Measurements from ENCODE around the gene NFKB1.

DNA sequence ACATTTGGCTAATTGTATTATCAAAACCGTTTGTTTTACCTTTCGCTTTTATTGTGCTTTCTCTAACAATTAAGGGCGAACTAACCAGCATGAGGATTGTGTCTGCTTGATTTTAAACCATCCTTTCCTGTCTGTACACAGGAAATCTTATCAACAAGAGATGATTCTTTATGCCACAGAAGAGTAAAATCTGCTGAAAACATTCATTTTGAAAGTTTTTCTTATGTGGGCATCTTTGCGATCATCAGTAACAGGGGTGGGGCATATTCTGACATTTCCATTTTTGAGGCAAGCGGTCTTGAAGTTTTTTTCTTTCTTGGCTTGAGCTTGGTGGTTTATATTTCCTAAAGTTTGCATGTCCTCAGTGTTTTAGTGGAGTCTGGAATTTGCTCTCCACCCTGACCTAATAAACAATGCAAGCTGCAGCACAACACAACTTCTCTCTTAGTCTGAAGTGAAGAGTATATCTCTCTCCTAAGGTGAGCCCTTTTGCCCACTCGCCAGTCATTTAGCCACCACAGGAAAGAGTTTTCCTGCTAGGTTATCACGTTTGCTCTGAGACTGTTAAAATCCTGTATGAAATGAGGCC, 26.6 kb downstream of the NFKB1 start:
- TF ChIP-seq, protein P1, sequence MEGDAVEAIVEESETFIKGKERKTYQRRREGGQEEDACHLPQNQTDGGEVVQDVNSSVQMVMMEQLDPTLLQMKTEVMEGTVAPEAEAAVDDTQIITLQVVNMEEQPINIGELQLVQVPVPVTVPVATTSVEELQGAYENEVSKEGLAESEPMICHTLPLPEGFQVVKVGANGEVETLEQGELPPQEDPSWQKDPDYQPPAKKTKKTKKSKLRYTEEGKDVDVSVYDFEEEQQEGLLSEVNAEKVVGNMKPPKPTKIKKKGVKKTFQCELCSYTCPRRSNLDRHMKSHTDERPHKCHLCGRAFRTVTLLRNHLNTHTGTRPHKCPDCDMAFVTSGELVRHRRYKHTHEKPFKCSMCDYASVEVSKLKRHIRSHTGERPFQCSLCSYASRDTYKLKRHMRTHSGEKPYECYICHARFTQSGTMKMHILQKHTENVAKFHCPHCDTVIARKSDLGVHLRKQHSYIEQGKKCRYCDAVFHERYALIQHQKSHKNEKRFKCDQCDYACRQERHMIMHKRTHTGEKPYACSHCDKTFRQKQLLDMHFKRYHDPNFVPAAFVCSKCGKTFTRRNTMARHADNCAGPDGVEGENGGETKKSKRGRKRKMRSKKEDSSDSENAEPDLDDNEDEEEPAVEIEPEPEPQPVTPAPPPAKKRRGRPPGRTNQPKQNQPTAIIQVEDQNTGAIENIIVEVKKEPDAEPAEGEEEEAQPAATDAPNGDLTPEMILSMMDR (IDR thresholded peaks at IDR 0.05; ENCODE audit: insufficient read depth, low read length, poor library complexity, severe bottlenecking): no peak
- no peak for TF ChIP-seq EZH2phosphoT487 (conservative IDR thresholded peaks at IDR 0.05; ENCODE audit: low read length)

Measured in SU-DHL-6 (cell line).